Measurements from ENCODE around the gene DCC.

The DCC gene

GRCh38 chr18:52339891-52340371 lies at the start of gene DCC:
Gene DCC, plus strand, starts transcription at chr18:52340197. Its CDS starts 591 bp downstream, at chr18:52340788.
- DNase-seq (ENCODE audit: low spot score) = peak; percentile 47

- DNase-seq (ENCODE audit: low spot score) = no peak
Measured at GRCh38 chr18:52310651-52311050, 29.3 kb upstream of the DCC start.

- DNase-seq (ENCODE audit: low spot score) = no peak
Measured at GRCh38 chr18:52311331-52311730, 28.7 kb upstream of the DCC start.

- no peak for DNase-seq (ENCODE audit: low spot score)
Measured at GRCh38 chr18:52312346-52312745, 27.7 kb upstream of the DCC start.

GRCh38 chr18:52313213-52313612 lies 26.8 kb upstream of the DCC start:
- DNase-seq (ENCODE audit: low spot score) = no peak

GRCh38 chr18:52319424-52319983 lies 20.5 kb upstream of the DCC start:
- no peak for DNase-seq (ENCODE audit: low spot score)

GRCh38 chr18:52322307-52322706 lies 17.7 kb upstream of the DCC start:
- DNase-seq (ENCODE audit: low spot score) = no peak

GRCh38 chr18:52323802-52324201 lies 16.2 kb upstream of the DCC start:
- DNase-seq (ENCODE audit: low spot score) = no peak

GRCh38 chr18:52325997-52326396 lies 14.0 kb upstream of the DCC start:
- DNase-seq (ENCODE audit: low spot score) = no peak

GRCh38 chr18:52333860-52334259 lies 6.1 kb upstream of the DCC start:
- DNase-seq (ENCODE audit: low spot score) = no peak

GRCh38 chr18:52334307-52334706 lies 5.7 kb upstream of the DCC start:
- DNase-seq (ENCODE audit: low spot score) = no peak

GRCh38 chr18:52334896-52335295 lies 5.1 kb upstream of the DCC start:
- no peak for DNase-seq (ENCODE audit: low spot score)

- DNase-seq (ENCODE audit: low spot score) = no peak
Measured at GRCh38 chr18:52337276-52337675, 2.7 kb upstream of the DCC start.

- DNase-seq (ENCODE audit: low spot score) = no peak
Measured at GRCh38 chr18:52340406-52341102, 557 bp downstream of the DCC start.

GRCh38 chr18:52341103-52341432 lies 1.1 kb downstream of the DCC start:
- DNase-seq (ENCODE audit: low spot score) = no peak

GRCh38 chr18:52341608-52342381 lies 1.8 kb downstream of the DCC start:
- DNase-seq (ENCODE audit: low spot score) = no peak

- DNase-seq (ENCODE audit: low spot score) = no peak
Measured at GRCh38 chr18:52342456-52342855, 2.5 kb downstream of the DCC start.

- DNase-seq (ENCODE audit: low spot score) = peak; percentile 15
Measured at GRCh38 chr18:52343138-52343537, 3.1 kb downstream of the DCC start.

GRCh38 chr18:52343731-52344340 lies 3.8 kb downstream of the DCC start:
- DNase-seq (ENCODE audit: low spot score) = no peak

GRCh38 chr18:52344881-52345280 lies 4.9 kb downstream of the DCC start:
- DNase-seq (ENCODE audit: low spot score) = no peak

GRCh38 chr18:52345428-52345827 lies 5.4 kb downstream of the DCC start:
- no peak for DNase-seq (ENCODE audit: low spot score)

GRCh38 chr18:52348209-52348608 lies 8.2 kb downstream of the DCC start:
- DNase-seq (ENCODE audit: low spot score) = peak; percentile 14

GRCh38 chr18:52349498-52349897 lies 9.5 kb downstream of the DCC start:
- no peak for DNase-seq (ENCODE audit: low spot score)
